Medulla oblongata (tissue), 1 donor: ENCODE data around the gene BASP1.
"Not testable (repeated sequence)": the region's sequence is repeated elsewhere in the genome, so short reads cannot be mapped to it uniquely, and the experiment has no call there.

Experiments used
- DNase-seq: peaks from one replicate; pipeline ENCODE4 v3.0.0-alpha.2; 2015; ENCODE audit errors: extremely low spot score

The BASP1 gene

DNA sequence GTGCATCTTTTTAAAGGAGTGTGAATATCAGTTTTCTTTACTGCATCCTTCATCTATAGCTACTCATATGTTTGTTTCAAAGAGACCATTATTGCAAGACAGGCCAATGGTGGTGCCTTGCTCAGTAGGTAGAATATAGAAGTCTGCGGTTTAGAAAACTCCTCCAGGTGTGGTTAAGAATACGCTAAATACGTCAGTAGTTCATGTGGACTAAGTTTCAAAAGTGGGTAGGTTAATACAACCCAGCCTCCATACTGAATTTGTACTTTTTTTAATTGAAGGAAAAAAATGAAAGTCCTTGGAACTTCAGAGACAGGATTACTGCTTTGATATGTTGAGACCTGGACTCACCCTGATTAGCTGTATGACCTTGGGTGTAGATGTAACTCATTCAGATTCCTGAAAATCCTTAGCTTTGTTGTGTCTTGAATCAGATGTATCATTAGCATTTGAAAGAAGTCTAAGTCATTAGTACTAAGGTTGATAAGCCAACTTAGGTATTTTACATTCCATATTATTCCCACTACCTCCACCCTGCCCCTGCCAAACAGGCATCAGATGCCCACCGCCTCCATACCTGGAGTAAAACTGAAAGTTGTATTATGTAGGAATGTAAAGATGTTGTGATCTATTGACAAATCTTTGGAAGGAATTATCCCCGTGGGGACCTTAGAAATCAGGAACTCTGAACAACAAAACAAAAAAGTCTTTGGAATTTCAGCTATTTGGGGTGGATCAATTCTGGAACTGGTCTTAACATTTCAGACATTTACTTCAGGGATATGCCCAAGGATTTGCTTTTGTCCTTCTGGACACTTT is 6.1 kb downstream of the BASP1 start:
- DNase-seq = no peak

DNA sequence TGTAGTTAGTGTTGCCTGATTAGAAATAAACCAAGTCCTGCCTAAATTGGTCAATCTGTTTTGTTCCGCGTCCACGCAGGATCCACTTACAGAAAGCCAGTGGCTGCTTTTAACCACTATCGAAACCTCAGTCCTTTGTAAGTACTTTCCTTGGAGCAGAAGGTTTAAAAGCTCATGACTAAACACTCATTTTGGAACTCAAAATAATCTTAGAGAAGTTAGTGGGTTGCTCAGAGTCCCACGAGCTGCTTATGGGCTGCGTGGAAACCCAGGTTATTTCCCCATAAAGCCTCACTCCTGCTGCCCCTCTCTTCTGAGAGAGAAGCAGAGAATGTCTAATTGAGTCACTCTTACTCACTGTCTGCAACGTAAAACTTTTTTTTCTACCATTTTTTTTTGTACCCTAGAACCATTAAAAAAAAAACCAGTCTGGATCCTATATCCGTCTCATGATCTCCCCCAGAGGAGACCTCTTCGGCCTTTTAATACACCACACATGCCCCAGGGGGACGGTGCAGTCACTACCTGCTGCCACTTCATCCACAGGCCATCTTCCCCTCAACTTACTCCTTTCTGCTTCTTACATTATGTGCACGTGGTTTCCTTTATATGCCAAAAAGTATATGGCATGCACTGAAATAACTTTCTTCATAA is 7.6 kb downstream of the BASP1 start:
- peak; percentile 37 for DNase-seq

DNA sequence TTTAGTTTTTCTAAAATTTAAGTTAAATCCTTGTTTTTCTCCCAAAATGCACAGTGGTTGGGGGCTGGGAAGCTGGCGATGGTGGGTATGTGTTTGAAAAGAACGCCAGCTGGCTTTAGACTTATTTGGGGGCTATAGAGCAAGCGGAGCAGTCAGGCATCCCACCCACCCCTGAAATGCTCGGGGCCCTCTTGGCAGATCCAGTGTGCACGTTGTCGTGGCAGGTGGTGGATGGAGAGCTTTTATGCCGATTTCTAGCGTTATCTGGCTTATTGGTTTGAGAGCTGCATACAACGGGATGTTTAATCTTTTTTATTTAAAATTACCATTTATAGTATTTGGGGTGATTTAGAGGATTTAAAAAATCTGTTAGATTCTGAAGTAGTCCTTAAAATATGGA is 8.1 kb downstream of the BASP1 start:
- no peak for DNase-seq

DNA sequence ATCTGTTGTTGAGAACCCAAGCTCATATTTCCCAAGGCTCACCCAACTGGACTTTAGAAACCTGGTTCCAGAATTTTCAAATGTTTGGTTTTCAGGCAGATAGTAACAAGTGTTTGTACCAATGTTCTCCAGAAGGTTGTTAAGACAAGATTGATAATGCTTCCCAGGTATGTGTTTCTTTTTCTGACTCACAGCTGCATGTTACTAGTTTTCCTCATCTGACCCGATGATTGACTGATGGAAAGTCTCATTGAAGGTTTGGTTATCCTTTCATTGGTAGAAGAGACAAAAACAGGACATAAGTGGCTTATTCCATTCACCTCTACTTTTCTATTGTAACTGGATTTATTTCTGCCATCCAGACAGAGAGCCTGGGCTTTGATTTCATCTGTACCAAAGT is 10.4 kb downstream of the BASP1 start:
- DNase-seq = no peak

DNA sequence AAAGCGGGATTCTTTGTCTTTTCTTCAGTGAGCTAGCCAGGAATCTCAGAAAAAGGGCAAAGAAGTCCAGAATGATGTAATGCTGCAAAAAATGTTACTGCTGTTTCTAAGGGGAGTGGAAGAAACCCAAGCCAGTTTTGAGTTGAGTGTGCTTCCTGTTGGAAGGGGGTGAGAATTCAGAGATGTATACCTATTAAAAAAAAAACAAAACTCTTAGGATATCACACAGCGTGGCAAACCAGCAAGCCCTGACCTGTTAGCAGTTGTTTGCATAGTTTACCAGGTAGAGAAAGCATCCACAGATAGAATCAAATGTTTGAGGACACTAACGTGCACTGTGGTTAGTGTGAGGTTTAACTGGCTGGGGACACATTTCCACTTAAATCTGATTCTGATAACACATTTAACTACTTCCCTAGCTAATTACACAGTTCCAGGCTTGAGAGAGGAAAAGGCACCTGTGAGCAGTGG is 11.4 kb downstream of the BASP1 start:
- DNase-seq = peak; percentile 48

DNA sequence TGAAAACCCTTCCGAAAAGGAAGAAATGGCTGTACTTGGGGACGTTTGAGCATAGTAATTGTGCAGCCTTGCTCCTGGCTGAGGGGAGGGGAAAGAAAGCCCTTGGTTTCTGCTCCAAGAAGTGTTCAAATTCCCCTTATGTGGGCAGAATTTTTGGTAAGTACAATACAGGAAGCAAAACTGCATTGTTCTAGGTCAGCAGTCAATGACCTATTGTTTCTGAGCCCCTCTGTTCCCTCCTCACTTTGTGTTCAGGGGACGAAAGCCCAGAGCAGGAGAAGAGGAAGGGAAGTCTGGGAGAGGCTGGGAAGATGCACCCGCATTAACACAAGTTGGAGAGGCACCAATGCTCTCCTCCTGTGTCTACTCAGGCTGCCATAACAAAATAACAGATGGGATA is 11.9 kb downstream of the BASP1 start:
- DNase-seq = peak; percentile 43

DNA sequence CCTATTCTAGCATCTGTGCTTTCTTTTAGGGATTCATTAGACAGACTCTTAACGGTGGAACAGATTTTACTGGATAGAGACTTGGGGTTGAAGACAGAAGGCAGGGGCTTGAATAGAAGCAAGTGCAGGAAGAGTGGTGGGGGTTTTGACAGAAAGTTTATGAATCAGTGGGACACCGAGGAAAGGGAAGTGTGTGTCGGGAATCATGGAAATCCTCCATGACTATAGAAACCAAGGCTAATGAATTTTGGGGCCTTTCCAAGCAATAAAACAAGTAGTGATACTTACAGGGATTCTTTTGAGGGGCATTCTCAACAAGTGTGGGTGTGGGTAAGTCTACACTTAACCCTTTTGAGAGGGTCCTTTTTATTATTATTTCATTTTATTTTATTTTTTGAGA is 12.8 kb downstream of the BASP1 start:
- DNase-seq = no peak

DNA sequence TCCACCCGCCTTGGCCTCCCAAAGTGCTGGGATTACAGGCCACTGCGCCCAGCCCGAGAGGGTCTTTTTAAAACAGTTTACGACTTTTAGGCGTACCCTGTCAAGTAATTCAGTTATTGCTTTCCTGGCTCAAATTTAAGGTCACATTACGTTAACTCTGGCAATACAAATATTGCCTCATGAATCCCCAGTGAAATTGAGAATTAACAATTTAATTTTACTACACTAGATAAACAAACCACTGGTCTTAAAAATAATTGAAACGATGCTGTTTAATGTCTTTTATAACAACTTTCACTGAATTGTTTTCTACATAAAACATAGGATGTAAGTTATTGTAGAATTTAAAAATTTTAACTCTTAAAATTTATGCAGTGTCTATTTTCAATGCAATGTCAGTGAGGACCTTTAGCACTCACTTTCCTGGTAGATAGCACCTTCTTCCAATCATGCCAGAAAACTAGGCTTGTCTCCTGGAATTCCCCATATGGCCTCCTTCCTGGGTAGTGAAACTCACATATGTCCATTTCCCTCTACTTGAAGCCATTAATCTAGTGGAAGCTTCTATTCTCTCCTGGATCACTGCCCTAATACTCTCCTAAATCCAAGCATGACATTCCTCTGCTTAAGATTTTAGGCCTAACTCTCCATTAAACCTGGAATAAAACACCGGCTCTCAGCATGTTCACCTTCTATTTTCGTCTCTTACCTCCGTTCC is 13.5 kb downstream of the BASP1 start:
- DNase-seq = no peak

DNA sequence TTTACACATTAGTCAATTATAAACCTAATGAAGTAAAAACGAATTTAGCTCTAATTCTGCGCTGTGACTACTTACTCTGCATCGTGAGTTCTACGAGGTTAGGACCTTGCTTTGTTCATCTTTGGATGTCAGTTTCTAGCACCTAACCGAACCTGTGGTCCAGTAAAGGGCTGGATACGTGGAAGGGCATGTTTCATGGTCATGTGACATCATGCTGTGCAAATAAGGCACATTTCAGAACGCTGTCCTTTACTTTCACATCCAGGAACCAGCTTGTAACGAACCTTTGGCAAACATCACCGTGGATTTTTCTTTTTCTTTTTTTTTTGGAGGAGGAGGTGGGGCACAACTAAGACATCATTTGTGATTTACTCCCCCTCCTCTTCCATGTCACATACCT is 15.0 kb downstream of the BASP1 start:
- DNase-seq = no peak

DNA sequence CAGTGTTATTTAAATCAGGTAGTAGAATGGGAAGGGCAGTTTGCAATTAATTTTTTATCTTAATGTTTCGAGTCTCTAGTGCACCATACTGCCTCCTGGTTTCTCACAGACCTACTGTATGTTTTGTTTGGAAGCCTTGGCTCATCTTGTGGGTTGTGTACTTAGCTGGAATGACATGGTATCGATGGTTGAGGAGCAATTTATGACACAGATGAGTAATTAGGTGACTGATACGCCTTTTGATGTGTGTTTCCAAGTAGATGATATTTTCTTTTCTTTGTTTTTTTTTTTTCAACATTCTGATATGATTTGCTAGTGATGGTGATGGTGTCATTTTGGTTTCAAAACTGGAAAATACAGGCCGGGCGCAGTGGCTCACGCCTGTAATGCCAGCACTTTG is 16.1 kb downstream of the BASP1 start:
- no peak for DNase-seq

DNA sequence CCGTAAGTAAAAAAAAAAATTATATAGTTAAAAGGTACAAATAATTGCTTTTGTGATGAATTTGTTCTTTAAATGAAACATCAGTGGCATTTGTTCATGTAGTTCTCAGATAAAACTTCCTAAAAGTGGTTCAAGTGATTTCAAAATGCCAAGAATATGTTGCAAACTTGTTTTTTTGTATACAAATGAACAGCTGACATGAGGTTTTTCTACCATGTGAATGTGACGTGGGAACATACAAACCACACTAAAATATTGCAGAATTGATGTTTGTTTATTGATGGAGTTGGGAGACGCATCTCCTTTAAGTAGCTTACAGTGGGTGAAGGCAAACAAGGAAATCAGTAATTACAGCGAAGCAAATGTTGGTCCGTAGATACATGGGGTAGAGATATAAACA is 16.9 kb downstream of the BASP1 start:
- DNase-seq = no peak

DNA sequence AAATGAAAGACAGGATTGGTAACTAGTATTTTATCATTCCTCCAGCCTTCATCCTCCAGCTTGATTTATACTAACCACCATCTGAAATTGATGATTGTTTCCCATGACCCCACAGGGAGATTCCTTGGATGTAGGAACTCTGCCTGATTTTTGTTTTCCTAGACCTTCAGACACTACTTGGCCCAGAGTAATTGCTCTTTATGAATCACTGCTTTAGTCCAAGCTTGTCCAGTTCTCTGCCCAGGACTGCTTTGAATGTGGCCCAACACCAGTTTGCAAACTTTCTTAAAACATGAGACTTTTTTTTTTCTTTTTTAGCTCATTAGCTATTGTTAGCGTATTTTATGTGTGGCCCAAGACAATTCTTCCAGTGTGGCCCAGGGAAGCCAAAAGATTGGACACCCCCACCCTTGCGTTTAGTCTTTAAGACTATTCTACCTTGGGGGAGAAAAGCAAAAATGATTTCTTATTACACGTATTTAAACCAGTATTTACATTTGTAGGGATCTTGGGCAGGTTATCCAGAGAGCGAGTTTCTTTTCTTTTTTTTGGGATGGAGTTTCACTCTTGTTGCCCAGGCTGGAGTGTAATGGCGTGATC is 18.4 kb downstream of the BASP1 start:
- DNase-seq = no peak

DNA sequence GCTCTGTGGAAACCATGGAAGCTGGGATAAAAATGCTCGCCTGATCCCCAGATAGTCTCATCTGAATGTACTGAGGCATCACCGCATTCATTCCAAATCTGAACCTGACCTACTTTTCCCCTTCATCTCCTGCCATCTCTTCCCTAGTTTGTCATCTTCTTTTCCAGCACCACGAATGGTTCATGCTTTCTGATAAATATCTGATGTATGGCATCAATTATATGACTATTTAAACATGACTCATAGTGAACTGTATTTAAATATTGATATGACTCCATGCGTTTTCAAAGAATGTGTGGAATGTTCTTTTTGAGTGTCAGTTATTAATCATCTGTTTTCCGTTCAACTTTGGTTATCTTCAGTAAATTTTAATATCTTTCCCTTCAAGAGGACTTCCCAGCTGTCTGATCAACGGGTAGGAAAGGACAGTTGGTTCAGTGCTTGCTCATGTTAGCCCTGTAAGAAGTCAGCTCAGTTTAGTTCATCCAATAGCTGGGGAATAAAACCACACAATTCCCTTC is 21.1 kb downstream of the BASP1 start:
- DNase-seq = no peak

DNA sequence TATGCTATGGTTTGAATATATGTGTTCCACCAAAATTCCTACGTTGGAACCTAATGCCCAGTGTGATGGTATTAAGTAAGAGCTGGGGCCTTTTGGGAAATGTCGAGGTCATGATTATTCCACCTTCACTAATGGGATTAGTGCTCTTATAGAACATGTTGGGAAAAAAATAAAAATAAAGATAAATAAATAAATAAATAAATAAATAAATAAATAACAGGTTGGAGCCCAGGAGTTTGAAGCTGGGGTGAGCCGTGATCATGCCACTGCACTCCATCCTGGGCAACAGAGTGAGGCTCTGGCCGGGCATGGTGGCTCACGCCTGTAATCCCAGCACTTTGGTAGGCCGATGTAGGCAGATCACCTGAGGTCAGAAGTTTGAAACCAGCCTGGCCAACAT is 22.5 kb downstream of the BASP1 start:
- no peak for DNase-seq

DNA sequence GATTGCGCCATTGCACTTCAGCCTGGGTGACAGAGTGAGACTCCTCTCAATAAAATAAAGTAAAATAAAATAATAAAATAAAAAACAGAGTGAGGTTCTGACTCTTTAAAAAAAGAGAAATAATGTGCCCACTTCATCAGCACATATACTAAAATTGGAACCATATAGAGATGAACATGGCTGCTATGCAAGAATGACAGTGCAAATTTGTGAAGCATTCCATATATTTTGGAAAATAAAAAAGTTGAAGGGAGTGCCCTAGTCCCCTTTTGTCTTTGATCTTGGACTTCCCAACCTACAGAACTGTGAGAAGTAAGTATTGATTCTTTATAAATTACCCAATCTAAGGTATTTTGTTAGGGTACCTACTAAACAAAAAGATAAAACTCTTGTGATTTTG is 23.1 kb downstream of the BASP1 start:
- no peak for DNase-seq

DNA sequence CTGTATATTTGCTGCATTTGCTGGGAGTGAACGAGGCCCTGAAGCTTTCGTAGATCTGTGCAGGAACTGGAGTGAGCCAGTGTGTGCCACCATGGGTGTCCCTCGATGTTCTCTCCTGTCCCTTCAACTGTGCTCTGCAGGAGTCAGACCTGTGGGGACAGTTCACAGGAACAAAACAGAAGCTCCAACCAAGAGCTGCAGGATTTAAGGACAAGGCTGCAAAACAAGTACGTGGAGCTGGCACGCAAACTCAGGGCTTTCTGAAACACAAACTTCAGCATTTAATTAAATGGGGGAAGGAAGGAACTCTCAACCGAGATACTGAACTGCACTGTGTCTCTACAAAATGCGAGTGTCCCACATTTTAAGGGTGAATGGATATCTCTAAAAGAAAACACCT is 24.2 kb downstream of the BASP1 start:
- no peak for DNase-seq

DNA sequence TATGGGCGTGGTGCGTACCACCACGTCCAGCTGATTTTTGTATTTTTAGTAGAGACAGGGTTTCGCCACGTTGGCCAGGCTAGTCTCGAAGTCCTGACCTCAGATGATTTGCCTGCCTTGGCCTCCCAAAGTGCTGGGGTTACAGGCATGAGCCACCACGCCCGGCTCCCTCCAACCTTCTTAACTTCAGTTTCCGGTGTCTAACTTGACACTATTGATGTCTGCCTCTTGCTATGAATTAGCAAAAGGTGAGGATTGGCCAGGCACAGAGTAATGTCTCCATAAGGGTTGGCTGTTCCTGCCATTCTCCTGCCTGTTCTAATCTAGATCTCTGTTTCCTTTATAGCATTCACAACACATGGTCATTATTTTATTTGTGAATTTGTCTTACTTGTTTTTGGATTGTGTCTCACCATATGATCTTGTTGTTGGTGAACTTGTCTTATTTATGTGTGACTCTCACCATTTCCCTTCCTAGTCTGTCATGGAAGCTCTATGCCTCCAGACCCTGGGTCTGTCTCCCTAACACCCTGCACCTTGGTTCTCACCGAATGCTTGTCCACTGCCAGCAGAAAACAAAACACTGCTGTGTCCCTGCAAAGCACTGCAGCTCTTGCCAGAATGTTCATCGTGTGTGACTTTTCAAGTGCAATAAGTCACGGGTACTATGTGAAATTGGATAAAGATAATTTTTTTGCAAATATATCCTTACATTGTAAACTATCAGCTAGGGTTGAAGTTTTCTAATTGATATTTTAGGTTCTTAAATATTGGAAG is 26.0 kb downstream of the BASP1 start:
- no peak for DNase-seq

DNA sequence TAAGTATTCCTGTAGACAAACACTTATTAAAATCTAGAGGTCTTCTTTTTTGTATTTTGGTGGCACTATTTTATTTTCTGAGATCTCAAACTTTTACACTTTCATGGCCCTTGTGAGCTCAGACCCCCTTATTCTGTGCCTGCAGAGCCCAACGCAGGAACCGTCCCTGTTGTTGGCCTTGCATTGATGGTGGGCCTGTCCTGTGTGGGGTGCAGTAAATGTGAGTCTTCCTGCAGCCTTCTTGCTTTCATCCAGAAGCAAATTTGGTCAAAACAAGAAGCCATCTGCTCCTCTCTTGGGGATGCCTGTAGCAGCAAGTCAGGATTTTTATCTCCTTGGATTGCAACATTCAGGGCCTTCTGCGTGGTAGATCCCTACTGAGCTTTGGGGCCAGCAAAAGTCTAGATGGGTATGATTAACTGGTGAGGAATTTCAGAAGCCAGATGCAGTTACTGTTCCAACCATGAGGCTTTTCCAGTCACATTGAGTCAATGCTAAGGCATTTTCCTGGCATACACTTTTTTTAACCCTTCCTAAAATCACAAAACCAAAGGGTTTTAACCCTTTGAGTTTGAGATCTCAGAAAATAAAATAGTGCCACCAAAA is 31.7 kb downstream of the BASP1 start:
- DNase-seq = no peak

DNA sequence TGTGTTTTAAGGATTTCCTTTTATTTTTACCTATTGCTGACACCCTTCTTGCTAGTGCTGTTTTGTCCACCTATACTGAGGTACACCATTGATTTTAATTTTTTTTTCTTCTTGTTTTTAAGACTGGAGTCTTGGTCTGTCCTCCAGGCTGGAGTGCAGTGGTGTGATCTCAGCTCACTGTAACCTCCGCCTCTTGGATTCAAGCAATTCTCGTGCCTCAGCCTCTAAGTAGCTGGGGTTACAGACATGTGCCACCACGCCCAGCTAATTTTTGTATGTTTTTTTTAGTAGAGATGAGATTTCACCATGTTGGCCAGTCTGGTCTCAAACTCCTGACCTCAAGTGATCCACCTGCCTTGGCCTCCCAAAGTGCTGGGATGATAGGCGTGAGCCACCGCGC is 32.4 kb downstream of the BASP1 start:
- DNase-seq = not testable (repeated sequence)

DNA sequence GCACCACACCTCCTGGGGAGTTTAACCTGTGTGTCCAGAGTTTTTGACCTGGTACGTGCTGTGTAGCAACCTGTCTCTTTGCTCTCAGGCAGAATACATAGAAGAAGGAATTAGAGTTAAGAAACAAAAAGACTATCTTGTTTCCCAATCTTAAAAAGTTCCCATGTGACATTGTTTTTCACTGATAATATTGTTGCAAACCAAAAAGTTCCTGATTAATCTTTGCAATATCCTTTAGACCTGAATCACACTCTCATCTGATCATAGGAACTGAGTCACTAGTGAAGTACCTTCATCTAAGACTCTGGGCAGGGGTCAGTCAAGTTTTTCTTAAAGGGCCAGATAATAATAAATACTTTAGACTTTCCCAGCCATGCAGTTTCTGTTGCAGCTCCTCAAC is 35.1 kb downstream of the BASP1 start:
- no peak for DNase-seq

DNA sequence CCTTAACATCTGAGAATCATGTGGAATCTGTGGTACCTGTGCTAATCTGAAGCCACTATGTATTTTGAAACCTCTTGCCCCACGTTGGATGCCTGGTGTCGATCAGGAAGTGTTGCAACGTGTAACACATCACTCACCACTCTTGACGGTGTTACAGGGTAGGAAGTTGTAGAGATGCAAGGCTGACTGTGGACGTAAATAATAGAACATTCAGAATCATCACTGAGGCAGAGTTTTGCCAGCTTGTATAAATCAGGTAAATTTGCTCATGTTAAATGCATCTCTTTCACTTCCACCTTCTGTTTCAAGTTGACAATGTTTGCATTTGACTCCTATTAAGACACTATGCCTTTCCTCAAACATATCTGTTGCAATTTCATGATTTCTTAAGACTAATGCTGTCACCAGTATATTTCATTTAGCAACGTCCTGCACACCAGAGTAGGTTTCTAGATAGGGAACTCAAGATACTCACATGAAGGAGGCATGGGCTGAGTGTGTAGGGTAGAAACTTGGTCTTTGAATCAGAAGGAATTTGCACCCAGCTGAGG is 38.1 kb downstream of the BASP1 start:
- peak; percentile 40 for DNase-seq
